Brain microvascular endothelial cell (primary cell): ENCODE measurements around the gene TEX13C.
"Not testable (repeated sequence)": the region's sequence is repeated elsewhere in the genome, so short reads cannot be mapped to it uniquely, and the experiment has no call there.

Experiments used
- DNase-seq: peaks from one replicate; pipeline ENCODE4 v3.0.0-alpha.2; 2020
- H3K27ac ChIP-seq: fragments of 250-450 bp; sonication (Bioruptor Pico); 2 replicates; pipeline ENCODE4 v1.5.1; 2020; ENCODE audit warnings: mild to moderate bottlenecking, moderate library complexity
- H3K27me3 ChIP-seq: fragments of 250-450 bp; sonication (Bioruptor Pico); replicated peaks from 2 replicates; pipeline ENCODE4 v1.5.1; 2020; ENCODE audit warnings: mild to moderate bottlenecking
- H3K36me3 ChIP-seq: fragments of 250-450 bp; sonication (Bioruptor Pico); replicated peaks from 2 replicates; pipeline ENCODE4 v1.5.1; 2020; ENCODE audit warnings: mild to moderate bottlenecking
- H3K4me3 ChIP-seq: 2 replicates; pipeline ENCODE4 v1.5.1; 2011; ENCODE audit warnings: low read depth, mild to moderate bottlenecking, control low read depth, low read length, moderate library complexity
- CTCF ChIP-seq: IDR thresholded peaks from 2 replicates; pipeline ENCODE4 v1.5.1; 2011; ENCODE audit warnings: low read depth, mild to moderate bottlenecking, moderate library complexity, low read length, control low read depth, inconsistent platforms; ENCODE audit errors: missing control alignments
- in situ Hi-C: cut with HindIII; loops from 2 replicates; pipeline ENCODE4 v1.10.0; 2017; ENCODE audit warnings: low sequenced_read_pairs, low pct_ligation_motif_present

The TEX13C gene

GRCh38 chrX:125308653-125309052 lies 11.0 kb upstream of the TEX13C start:
- TF ChIP-seq CTCF = no peak
- Histone ChIP-seq H3K36me3 (no peaks in the 10 kb centered on the region), H3K27ac (no peak overlapping the region), H3K4me3 (no peak overlapping the region), H3K27me3 (no peaks in the 10 kb centered on the region)
- in situ Hi-C loops = no loop called here
- DNase-seq = no peak

- in situ Hi-C loops, H3K4me3 ChIP-seq, H3K36me3 ChIP-seq, H3K27ac ChIP-seq, DNase-seq, H3K27me3 ChIP-seq: not testable (repeated sequence)
Observed at GRCh38 chrX:125319166-125319565, 505 bp upstream of the TEX13C start.

GRCh38 chrX:125322431-125322830 lies 2.8 kb downstream of the TEX13C start:
- in situ Hi-C loops = no loop called here
- no peak for DNase-seq
- no peaks in the 10 kb centered on the region for H3K27me3 ChIP-seq
- no peaks in the 10 kb centered on the region for H3K36me3 ChIP-seq
- no peak overlapping the region for H3K27ac ChIP-seq
- TF ChIP-seq CTCF = no peak
- no peak overlapping the region for H3K4me3 ChIP-seq

- H3K4me3 ChIP-seq = no peak overlapping the region
- no peak for TF ChIP-seq CTCF
- no peak for DNase-seq
- in situ Hi-C loops = no loop called here
- H3K36me3 ChIP-seq = no peaks in the 10 kb centered on the region
- no peak overlapping the region for H3K27ac ChIP-seq
- H3K27me3 ChIP-seq = no peaks in the 10 kb centered on the region
Observed at GRCh38 chrX:125326599-125326998, 6.9 kb downstream of the TEX13C start.

- H3K27me3 ChIP-seq = no peaks in the 10 kb centered on the region
- in situ Hi-C loops = no loop called here
- no peak for DNase-seq
- no peak for TF ChIP-seq CTCF
- H3K36me3 ChIP-seq = no peaks in the 10 kb centered on the region
- no peak overlapping the region for H3K4me3 ChIP-seq
- no peak overlapping the region for H3K27ac ChIP-seq
Observed at GRCh38 chrX:125327891-125328290, 8.2 kb downstream of the TEX13C start.

GRCh38 chrX:125333583-125333982 lies 13.9 kb downstream of the TEX13C start:
- TF ChIP-seq CTCF = no peak
- in situ Hi-C loops = no loop called here
- no peak for DNase-seq
- no peaks in the 10 kb centered on the region for H3K36me3 ChIP-seq
- no peaks in the 10 kb centered on the region for H3K27me3 ChIP-seq
- no peak overlapping the region for H3K4me3 ChIP-seq
- no peak overlapping the region for H3K27ac ChIP-seq
